Hematopoietic multipotent progenitor cell treated with erythropoietin and hydrocortisone succinate and interleukin-3 and kit ligand, for 4 days (in vitro differentiated cells): Measurements from ENCODE around the gene PODXL2.
"Not testable (repeated sequence)": the region's sequence is repeated elsewhere in the genome, so short reads cannot be mapped to it uniquely, and the experiment has no call there.

Experiments
- DNase-seq: peaks from one replicate; pipeline ENCODE4 v3.0.0-alpha.2; 2015

The PODXL2 gene

GRCh38 chr3:127628788-127629466 lies at the start of gene PODXL2:
PODXL2 (plus strand) TSS chr3:127629185; CDS start chr3:127629220, 35 bp downstream.
- peak; percentile 72 for DNase-seq

- DNase-seq = no peak
Observed at GRCh38 chr3:127580327-127581060, 48.5 kb upstream of the PODXL2 start.

GRCh38 chr3:127584734-127585133 lies 44.3 kb upstream of the PODXL2 start:
- DNase-seq = no peak

- peak; percentile 34 for DNase-seq
Observed at GRCh38 chr3:127585163-127585812, 43.7 kb upstream of the PODXL2 start.

GRCh38 chr3:127585813-127586413 lies 43.1 kb upstream of the PODXL2 start:
- peak; percentile 76 for DNase-seq

- DNase-seq = no peak
Observed at GRCh38 chr3:127587876-127588275, 41.1 kb upstream of the PODXL2 start.

- peak; percentile 67 for DNase-seq
Observed at GRCh38 chr3:127588806-127589577, 40.0 kb upstream of the PODXL2 start.

- DNase-seq = peak; percentile 40
Observed at GRCh38 chr3:127589600-127590281, 39.2 kb upstream of the PODXL2 start.

GRCh38 chr3:127590282-127590592 lies 38.7 kb upstream of the PODXL2 start:
- no peak for DNase-seq

- DNase-seq = peak; percentile 100
Observed at GRCh38 chr3:127590593-127591465, 38.2 kb upstream of the PODXL2 start, which contains the start of gene TPRA1. TPRA1 (minus strand) TSS chr3:127590733; CDS start chr3:127580146, 10,587 bp downstream.

- peak; percentile 74 for DNase-seq
Observed at GRCh38 chr3:127593178-127593577, 35.8 kb upstream of the PODXL2 start.

- DNase-seq = no peak
Observed at GRCh38 chr3:127595303-127595702, 33.7 kb upstream of the PODXL2 start.

- no peak for DNase-seq
Observed at GRCh38 chr3:127597020-127597771, 31.8 kb upstream of the PODXL2 start.

GRCh38 chr3:127598841-127599570 lies 30.0 kb upstream of the PODXL2 start:
- no peak for DNase-seq

GRCh38 chr3:127600749-127601456 lies 28.1 kb upstream of the PODXL2 start:
- DNase-seq = no peak

- DNase-seq = no peak
Observed at GRCh38 chr3:127604035-127604434, 24.9 kb upstream of the PODXL2 start.

- no peak for DNase-seq
Observed at GRCh38 chr3:127604546-127605165, 24.3 kb upstream of the PODXL2 start.

GRCh38 chr3:127605547-127605946 lies 23.4 kb upstream of the PODXL2 start:
- not testable (repeated sequence) for DNase-seq
